Amniotic stem cell (primary cell): ENCODE measurements around the gene GAGE12G.
"Not testable (repeated sequence)": the region's sequence is repeated elsewhere in the genome, so short reads cannot be mapped to it uniquely, and the experiment has no call there.

Source experiments
- DNase-seq: peaks from one replicate; lab custom pipeline; 2025; lab: John Stamatoyannopoulos, UW

Gene GAGE12G, protein sequence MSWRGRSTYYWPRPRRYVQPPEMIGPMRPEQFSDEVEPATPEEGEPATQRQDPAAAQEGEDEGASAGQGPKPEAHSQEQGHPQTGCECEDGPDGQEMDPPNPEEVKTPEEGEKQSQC

GRCh38 chrX:49570100-49570499 is at the start of gene GAGE12G:
Gene GAGE12G (plus strand): TSS chrX:49570400. CDS start chrX:49571555, 1,155 bp downstream.
- DNase-seq = not testable (repeated sequence)

DNA sequence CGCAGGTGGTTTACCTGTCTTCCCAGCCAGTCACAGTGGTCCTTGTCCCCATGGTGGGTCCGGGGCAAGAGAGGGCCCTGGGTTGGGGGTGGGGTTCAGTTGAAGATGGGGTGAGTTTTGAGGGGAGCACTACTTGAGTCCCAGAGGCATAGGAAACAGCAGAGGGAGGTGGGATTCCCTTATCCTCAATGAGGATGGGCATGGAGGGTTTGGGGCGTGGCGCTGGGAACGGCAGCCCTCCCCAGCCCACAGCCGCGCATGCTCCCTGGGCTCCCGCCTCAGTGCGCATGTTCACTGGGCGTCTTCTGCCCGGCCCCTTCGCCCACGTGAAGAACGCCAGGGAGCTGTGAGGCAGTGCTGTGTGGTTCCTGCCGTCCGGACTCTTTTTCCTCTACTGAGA is 38.3 kb upstream of the GAGE12G start, which contains the start of gene GAGE12C:
GAGE12C (plus strand) TSS at position 301 of the 400 bp plus-strand sequence. CDS start 1,155 bp downstream, outside the sequence.
- not testable (repeated sequence) for DNase-seq

DNA sequence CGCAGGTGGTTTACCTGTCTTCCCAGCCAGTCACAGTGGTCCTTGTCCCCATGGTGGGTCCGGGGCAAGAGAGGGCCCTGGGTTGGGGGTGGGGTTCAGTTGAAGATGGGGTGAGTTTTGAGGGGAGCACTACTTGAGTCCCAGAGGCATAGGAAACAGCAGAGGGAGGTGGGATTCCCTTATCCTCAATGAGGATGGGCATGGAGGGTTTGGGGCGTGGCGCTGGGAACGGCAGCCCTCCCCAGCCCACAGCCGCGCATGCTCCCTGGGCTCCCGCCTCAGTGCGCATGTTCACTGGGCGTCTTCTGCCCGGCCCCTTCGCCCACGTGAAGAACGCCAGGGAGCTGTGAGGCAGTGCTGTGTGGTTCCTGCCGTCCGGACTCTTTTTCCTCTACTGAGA is 28.8 kb upstream of the GAGE12G start, which contains the start of gene GAGE12D:
GAGE12D (plus strand) TSS at position 301 of the 400 bp plus-strand sequence. CDS start 1,155 bp downstream, outside the sequence.
- DNase-seq = not testable (repeated sequence)

DNA sequence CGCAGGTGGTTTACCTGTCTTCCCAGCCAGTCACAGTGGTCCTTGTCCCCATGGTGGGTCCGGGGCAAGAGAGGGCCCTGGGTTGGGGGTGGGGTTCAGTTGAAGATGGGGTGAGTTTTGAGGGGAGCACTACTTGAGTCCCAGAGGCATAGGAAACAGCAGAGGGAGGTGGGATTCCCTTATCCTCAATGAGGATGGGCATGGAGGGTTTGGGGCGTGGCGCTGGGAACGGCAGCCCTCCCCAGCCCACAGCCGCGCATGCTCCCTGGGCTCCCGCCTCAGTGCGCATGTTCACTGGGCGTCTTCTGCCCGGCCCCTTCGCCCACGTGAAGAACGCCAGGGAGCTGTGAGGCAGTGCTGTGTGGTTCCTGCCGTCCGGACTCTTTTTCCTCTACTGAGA is 19.2 kb upstream of the GAGE12G start, which contains the start of gene GAGE12E:
GAGE12E (plus strand) TSS at position 301 of the 400 bp plus-strand sequence. CDS start 1,155 bp downstream, outside the sequence.
- DNase-seq = not testable (repeated sequence)

DNA sequence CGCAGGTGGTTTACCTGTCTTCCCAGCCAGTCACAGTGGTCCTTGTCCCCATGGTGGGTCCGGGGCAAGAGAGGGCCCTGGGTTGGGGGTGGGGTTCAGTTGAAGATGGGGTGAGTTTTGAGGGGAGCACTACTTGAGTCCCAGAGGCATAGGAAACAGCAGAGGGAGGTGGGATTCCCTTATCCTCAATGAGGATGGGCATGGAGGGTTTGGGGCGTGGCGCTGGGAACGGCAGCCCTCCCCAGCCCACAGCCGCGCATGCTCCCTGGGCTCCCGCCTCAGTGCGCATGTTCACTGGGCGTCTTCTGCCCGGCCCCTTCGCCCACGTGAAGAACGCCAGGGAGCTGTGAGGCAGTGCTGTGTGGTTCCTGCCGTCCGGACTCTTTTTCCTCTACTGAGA is 9.7 kb upstream of the GAGE12G start, which contains the start of gene GAGE12F:
GAGE12F (plus strand) TSS at position 301 of the 400 bp plus-strand sequence. CDS start 1,155 bp downstream, outside the sequence.
- not testable (repeated sequence) for DNase-seq

DNA sequence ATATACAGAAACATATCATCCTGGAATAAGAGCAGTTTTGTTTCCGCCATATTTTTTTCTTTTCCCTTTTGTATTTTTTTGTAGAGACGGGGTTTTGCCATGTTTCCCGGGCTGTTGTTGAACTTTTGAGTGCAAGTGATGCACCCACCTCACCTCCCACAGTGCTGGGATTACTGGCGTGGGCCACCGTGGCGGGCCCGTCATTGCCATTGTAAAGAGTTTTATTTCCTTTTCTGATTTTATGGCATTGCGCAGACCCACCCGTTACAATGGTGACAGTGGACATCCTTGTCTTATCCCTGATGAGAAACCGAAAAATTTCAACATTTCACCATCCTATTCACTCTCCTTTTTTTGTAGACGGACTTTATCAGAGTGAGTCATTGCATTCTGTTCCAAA is 1.5 kb upstream of the GAGE12G start:
- DNase-seq = not testable (repeated sequence)

GRCh38 chrX:49569152-49569551 is 1.0 kb upstream of the GAGE12G start:
- not testable (repeated sequence) for DNase-seq

- DNase-seq = not testable (repeated sequence)
Measured at GRCh38 chrX:49579649-49580048, 9.4 kb downstream of the GAGE12G start, which contains the start of gene GAGE12H. Gene GAGE12H (plus strand): TSS chrX:49579949. CDS start chrX:49581104, 1,155 bp downstream.

DNA sequence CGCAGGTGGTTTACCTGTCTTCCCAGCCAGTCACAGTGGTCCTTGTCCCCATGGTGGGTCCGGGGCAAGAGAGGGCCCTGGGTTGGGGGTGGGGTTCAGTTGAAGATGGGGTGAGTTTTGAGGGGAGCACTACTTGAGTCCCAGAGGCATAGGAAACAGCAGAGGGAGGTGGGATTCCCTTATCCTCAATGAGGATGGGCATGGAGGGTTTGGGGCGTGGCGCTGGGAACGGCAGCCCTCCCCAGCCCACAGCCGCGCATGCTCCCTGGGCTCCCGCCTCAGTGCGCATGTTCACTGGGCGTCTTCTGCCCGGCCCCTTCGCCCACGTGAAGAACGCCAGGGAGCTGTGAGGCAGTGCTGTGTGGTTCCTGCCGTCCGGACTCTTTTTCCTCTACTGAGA is 19.0 kb downstream of the GAGE12G start, which contains the start of gene GAGE2A:
GAGE2A (plus strand) TSS at position 301 of the 400 bp plus-strand sequence. CDS start 1,155 bp downstream, outside the sequence.
- DNase-seq = not testable (repeated sequence)

- not testable (repeated sequence) for DNase-seq
Measured at GRCh38 chrX:49589769-49590478, 19.7 kb downstream of the GAGE12G start.

DNA sequence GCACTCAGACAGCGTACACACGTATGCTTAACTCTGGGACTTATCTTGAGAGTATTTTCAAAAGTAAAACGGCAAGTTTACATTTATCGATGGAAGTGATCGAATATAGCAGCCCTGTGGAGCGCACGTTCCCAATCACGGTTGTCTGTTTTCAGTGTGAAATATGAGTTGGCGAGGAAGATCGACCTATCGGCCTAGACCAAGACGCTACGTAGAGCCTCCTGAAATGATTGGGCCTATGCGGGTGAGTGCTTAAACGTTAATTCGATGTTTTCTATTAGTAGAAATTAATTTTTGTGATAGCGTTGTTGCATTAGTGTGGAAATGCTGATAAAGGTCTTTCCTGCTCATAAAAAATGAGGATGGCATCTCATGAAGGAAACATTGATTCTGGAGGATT is 20.3 kb downstream of the GAGE12G start:
- not testable (repeated sequence) for DNase-seq

DNA sequence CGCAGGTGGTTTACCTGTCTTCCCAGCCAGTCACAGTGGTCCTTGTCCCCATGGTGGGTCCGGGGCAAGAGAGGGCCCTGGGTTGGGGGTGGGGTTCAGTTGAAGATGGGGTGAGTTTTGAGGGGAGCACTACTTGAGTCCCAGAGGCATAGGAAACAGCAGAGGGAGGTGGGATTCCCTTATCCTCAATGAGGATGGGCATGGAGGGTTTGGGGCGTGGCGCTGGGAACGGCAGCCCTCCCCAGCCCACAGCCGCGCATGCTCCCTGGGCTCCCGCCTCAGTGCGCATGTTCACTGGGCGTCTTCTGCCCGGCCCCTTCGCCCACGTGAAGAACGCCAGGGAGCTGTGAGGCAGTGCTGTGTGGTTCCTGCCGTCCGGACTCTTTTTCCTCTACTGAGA is 28.5 kb downstream of the GAGE12G start, which contains the start of gene GAGE1:
GAGE1 (plus strand) TSS at position 301 of the 400 bp plus-strand sequence. CDS start 1,155 bp downstream, outside the sequence.
- not testable (repeated sequence) for DNase-seq

DNA sequence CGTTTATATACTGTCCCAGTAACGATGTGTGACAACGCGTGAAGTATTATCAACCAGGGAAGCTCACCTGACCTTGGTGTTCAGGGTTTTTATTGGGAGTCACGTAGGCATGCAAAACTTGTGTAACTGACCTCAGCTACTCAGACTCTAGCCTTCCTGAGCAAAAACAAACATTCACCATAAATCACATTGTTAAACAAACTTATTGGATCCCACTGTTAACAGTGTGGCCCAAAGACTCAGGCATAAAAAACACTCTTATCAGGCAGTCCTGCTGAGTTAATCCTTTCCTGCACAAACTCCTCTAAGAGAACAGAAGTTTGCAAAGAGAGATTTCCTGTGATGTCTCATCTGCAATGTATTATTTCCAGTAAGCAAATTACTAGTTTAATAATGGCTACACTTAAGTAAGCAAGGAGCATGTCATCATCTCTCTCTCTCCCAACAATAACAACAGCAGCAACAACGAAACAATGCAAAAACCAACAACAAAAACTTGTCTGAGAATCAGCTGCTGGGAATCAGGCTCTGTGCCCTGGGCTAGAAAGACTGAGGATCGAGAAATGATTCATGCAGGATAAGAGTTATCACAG is 40.6 kb downstream of the GAGE12G start:
- no peak for DNase-seq

- no peak for DNase-seq
Measured at GRCh38 chrX:49618574-49618973, 48.4 kb downstream of the GAGE12G start.
